DOHH2 (cell line): ENCODE results near the gene RAC2.

Experiments
- H3F3A ChIP-seq: fragments of 200-600 bp; sonication (generic), shearing (Covaris generic); 2 replicates; pipeline ENCODE4 v1.6.0; 2016; ENCODE audit warnings: antibody characterized with exemption, mild to moderate bottlenecking; ENCODE audit not compliant: control insufficient read depth, insufficient read depth
- H3K27ac ChIP-seq: fragments of 200-600 bp; sonication (generic); 2 replicates; pipeline ENCODE4 v1.5.1; 2014; ENCODE audit warnings: low read depth, mild to moderate bottlenecking, low read length, moderate library complexity
- H3K27me3 ChIP-seq: fragments of 200-600 bp; sonication (generic); 2 replicates; pipeline ENCODE4 v1.6.1; 2014; ENCODE audit warnings: mild to moderate bottlenecking, low read length, mixed read lengths; ENCODE audit not compliant: control insufficient read depth
- H3K36me3 ChIP-seq: fragments of 200-600 bp; sonication (generic); 2 replicates; pipeline ENCODE4 v1.6.1; 2014; ENCODE audit warnings: mild to moderate bottlenecking, low read length, moderate library complexity, mixed read lengths; ENCODE audit not compliant: control insufficient read depth
- H3K4me1 ChIP-seq: fragments of 200-600 bp; sonication (generic); 2 replicates; pipeline ENCODE4 v1.6.1; 2014; ENCODE audit warnings: mild to moderate bottlenecking, low read length, mixed read lengths; ENCODE audit not compliant: control insufficient read depth
- H3K4me2 ChIP-seq: fragments of 200-600 bp; sonication (generic); 2 replicates; pipeline ENCODE4 v1.6.0; 2014; ENCODE audit warnings: mild to moderate bottlenecking, low read length, moderate library complexity
- H3K4me3 ChIP-seq: fragments of 200-600 bp; sonication (generic); 2 replicates; pipeline ENCODE4 v1.5.1; 2014; ENCODE audit warnings: mild to moderate bottlenecking, low read length, mixed read lengths
- H3K79me2 ChIP-seq: fragments of 200-600 bp; sonication (generic); 2 replicates; pipeline ENCODE4 v1.6.1; 2014; ENCODE audit warnings: mild to moderate bottlenecking, low read length, mixed read lengths; ENCODE audit not compliant: control insufficient read depth
- H3K9me2 ChIP-seq: fragments of 200-600 bp; sonication (generic); replicated peaks from 2 replicates; pipeline ENCODE4 v1.6.1; 2014; ENCODE audit warnings: mild to moderate bottlenecking, low read length, mixed read lengths; ENCODE audit not compliant: control insufficient read depth
- H3K9me3 ChIP-seq: fragments of 200-600 bp; sonication (generic); 2 replicates; pipeline ENCODE4 v1.6.1; 2014; ENCODE audit warnings: antibody characterized with exemption, low read length, mixed read lengths; ENCODE audit not compliant: control insufficient read depth, insufficient read depth
- H4K20me1 ChIP-seq: fragments of 200-600 bp; sonication (generic); 2 replicates; pipeline ENCODE4 v1.6.0; 2014; ENCODE audit warnings: low read depth, mild to moderate bottlenecking, antibody characterized with exemption, low read length, moderate library complexity; ENCODE audit not compliant: control insufficient read depth, insufficient read depth
- CTCF ChIP-seq: fragments of 200-600 bp; sonication (generic); IDR thresholded peaks from one replicate; pipeline ENCODE4 v1.5.1; 2014; ENCODE audit warnings: antibody characterized with exemption, mild to moderate bottlenecking, low read depth, low read length; ENCODE audit not compliant: poor library complexity, severe bottlenecking
- EZH2phosphoT487 ChIP-seq: fragments of 200-600 bp; sonication (generic); IDR thresholded peaks from 2 replicates; pipeline ENCODE4 v1.6.1; 2017; ENCODE audit warnings: borderline replicate concordance, mild to moderate bottlenecking, antibody characterized with exemption, low read length, moderate library complexity, mixed read lengths

The RAC2 gene

GRCh38 chr22:37213941-37214730, 29.9 kb downstream of the RAC2 start:
- Histone ChIP-seq H3K4me3 (no peak overlapping the region), H3K4me1 (peaks cover 31% of the 10 kb centered on the region), H3F3A (peaks cover 7% of the 10 kb centered on the region), H3K4me2 (no peak overlapping the region), H3K27ac (no peak overlapping the region), H3K36me3 (no peaks in the 10 kb centered on the region), H3K9me2 (no peaks in the 10 kb centered on the region), H3K27me3 (no peaks in the 10 kb centered on the region), H4K20me1 (no peaks in the 10 kb centered on the region), H3K9me3 (no peaks in the 10 kb centered on the region), H3K79me2 (no peaks in the 10 kb centered on the region)
- TF ChIP-seq CTCF, result no peak
- no peak for TF ChIP-seq EZH2phosphoT487

GRCh38 chr22:37213218-37213855, 30.7 kb downstream of the RAC2 start:
- Histone ChIP-seq H3K9me2 (no peaks in the 10 kb centered on the region), H3K27me3 (no peaks in the 10 kb centered on the region)

GRCh38 chr22:37212174-37212906, 31.7 kb downstream of the RAC2 start, which contains the start of gene SSTR3:
Gene SSTR3, minus strand, starts transcription at chr22:37212477. Its CDS starts 4,674 bp downstream, at chr22:37207803.
- Histone ChIP-seq H4K20me1 (no peaks in the 10 kb centered on the region), H3K36me3 (no peaks in the 10 kb centered on the region), H3K27ac (no peak within 1 kb of the TSS), H3K9me3 (no peaks in the 10 kb centered on the region), H3K79me2 (no peaks in the 10 kb centered on the region), H3K4me1 (peaks cover 21% of the 10 kb centered on the region), H3K9me2 (no peaks in the 10 kb centered on the region), H3K4me2 (no peak within 1 kb of the TSS), H3F3A (no peaks in the 10 kb centered on the region), H3K4me3 (no peak within 1 kb of the TSS), H3K27me3 (no peaks in the 10 kb centered on the region)
- no peak for TF ChIP-seq EZH2phosphoT487
- no peak for TF ChIP-seq CTCF

More at GRCh38 chr22:37213218-37213855, 30.7 kb downstream of the RAC2 start:
- peaks cover under 1% of the 10 kb centered on the region for H3F3A ChIP-seq
- no peak for TF ChIP-seq CTCF
- no peak for TF ChIP-seq EZH2phosphoT487
- H3K4me1 ChIP-seq, result peaks cover 23% of the 10 kb centered on the region
- H3K4me3 ChIP-seq, result no peak overlapping the region
- no peak overlapping the region for H3K27ac ChIP-seq
- H3K79me2 ChIP-seq, result no peaks in the 10 kb centered on the region
- no peaks in the 10 kb centered on the region for H3K36me3 ChIP-seq
- no peak overlapping the region for H3K4me2 ChIP-seq
- no peaks in the 10 kb centered on the region for H3K9me3 ChIP-seq
- H4K20me1 ChIP-seq, result no peaks in the 10 kb centered on the region
